COLO668 (cell line): ENCODE measurements around the gene TNFSF13.
"Not testable (repeated sequence)": the region's sequence is repeated elsewhere in the genome, so short reads cannot be mapped to it uniquely, and the experiment has no call there.

Source experiments
- DNase-seq: peaks from one replicate; lab custom pipeline; 2025; ENCODE audit not compliant: unreplicated experiment; lab: John Stamatoyannopoulos, UW

The TNFSF13 gene

GRCh38 chr17:7589891-7590691, 31.5 kb downstream of the TNFSF13 start, which contains the start of gene SOX15:
Gene SOX15 (minus strand): TSS chr17:7590094. CDS start chr17:7589676, 418 bp downstream.
- DNase-seq: no peak

DNA sequence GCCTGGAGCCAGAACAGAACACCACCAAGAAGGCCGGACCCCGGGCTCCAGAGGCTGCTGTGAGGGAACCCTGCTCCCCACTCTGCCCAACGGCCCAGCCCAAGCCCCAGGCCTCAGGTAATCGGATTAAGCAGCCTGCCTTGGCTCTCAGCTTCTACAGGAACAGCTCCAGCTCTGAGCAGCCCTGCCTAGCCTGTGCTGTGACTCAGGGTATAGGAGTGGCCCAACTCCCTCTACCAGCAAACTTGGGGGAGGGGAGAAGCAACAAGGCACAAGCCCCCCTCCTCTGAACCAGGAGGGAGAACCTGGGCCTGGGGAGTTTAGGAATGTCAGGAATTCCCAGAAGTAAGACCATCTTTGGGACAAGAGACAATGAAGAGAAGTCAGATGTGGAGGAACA, 32.2 kb downstream of the TNFSF13 start:
- no peak for DNase-seq

DNA sequence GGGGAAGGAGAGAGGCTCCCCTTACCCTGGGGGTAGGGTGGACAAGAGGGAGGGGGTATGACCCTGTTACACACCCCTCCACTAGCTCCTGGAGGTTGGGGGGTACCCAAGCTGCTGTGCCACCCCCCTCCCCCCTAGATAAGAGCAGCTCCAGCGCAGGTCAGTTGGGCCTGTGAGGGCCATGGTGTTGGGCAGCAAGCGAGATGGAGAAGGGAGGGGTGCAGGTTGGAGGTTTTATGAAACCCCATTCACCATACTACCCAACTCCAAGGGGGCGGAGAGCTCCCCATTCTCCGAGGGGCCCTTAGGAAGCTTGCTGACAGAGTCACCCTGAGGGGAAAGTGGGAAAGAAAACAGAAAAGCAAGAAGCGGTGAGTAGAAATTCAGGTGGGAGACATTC, 33.0 kb downstream of the TNFSF13 start:
- no peak for DNase-seq

DNA sequence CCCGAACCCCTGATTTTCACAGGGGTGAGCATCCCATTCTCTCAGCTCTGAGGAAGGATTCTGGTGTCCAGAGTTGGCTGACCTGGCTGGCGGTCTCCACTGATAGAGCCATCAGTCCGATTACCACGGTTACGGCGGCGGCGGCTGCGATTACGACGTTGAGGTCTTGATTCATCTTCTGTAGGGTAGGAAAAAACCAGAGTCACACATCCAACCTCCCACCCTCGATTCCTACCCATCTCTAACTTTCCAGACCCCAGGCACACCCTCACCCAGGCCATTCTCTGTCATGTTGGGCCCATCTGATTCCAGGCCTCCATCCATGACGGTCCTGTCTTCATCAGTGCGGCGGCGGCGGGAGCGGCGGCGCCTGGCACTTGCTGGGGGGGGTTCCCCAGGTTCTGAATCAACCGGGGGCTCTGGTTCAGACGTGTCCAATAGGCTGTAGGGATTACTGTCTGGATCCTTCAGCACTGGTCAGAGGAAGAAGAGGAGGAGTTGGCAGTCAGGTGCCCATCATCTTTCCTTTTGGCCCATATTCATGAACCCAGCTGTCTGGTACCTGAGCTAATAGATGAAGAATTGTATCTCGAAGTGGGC, 34.0 kb downstream of the TNFSF13 start:
- no peak for DNase-seq

- no peak for DNase-seq
Observed at GRCh38 chr17:7593296-7593695, 34.7 kb downstream of the TNFSF13 start.

- DNase-seq: not testable (repeated sequence)
Observed at GRCh38 chr17:7597561-7597960, 39.0 kb downstream of the TNFSF13 start.

DNA sequence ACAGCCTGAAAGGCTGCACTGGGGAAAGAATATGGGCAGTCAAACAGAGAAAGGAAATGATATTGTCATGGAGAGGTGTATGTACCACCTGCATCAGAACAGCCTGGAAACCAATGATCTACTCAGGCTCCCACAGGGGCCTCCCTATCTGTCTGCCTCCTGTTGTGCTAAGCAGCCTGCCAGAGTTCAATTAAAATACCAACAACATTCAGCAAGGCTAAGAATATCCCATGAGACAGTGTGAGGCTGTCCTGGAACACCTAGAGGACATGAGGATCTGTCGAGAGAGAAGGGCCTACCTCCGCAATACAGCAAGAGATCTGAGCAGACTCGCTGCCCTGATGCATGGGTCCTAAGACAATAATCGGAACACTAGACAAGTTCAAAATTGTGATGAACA, 47.7 kb downstream of the TNFSF13 start:
- DNase-seq: no peak

DNA sequence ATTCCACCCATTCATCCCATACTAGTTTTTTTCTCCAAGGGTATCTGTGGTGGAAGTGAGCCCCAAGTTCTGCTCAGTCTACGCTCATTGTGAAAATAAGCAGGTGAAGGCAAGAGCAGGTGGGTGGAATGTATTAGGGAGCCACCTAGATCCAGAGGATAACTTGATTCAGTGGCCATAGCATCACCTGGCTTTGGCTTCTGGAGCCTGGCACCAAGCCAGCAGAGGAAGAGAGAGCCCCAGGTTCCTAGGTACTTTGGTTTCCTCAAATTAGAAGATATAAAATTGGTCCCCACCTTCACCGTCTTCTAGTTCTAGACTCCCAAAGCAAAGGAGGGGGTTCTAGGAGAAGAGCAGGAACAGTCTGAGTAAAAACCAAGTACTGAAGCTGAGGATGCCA, 52.1 kb downstream of the TNFSF13 start:
- peak; percentile 35 for DNase-seq
